ENCODE measurements around the gene SHMT1.
"Not testable (repeated sequence)": the region's sequence is repeated elsewhere in the genome, so short reads cannot be mapped to it uniquely, and the experiment has no call there.

Gene SHMT1

DNA sequence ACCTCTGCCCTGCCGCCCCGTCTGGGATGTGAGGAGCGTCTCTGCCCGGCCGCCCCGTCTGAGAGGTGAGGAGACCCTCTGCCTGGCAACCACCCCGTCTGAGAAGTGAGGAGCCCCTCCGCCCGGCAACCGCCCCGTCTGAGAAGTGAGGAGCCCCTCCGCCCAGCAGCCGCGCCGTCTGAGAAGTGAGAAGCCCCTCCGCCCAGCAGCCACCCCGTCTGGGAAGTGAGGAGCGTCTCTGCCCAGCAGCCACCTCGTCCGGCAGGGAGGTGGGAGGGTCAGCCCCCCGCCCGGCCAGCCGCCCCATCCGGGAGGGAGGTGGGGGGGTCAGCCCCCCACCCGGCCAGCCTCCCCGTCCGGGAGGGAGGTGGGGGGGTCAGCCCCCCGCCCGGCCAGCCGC, 65.3 kb downstream of the SHMT1 start:
- WGBS = no CpG with 5 or more reads among the region's 30 CpGs
- not testable (repeated sequence) for H3K14ac ChIP-seq (ENCODE audit: low read length in 2 of 2)

DNA sequence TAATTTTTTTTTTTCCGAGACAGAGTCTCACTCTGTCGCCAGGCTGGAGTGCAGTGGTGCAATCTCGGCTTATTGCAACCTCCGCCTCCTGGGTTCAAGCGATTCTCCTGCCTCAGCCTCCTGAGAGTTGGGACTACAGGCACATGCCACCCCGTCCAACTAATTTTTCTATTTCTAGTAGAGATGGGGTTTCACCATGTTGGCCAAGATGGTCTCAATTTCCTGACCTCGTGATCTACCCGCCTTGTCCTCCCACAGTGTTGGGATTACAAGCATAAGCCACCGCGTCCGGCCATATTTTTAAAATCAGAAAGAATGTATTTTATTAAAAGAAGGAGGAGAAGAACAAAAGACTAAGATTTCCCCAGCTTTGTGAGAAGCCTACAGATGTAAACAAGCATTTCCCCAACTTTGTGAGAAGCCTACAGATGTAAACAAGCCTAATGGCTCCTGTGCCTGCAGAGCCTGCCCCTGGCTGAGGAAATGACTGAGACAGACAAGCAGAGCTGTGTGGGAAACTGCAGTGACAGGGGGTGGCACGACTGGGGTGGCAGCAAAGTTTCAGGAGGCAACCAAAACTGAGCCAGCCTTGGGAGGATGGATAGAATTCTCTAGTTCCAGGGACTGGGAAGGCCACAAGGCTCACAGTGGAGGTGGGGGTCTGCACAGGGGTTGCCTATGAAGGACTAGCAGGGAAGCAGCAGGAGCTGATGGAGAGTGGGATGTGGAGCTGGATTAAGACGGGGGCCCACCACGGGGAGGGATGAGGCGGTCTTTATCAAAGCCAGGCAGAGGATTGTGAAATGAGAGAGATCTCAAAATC, 71.4 kb downstream of the SHMT1 start:
- no peak overlapping the region for H3K9ac ChIP-seq (ENCODE audit: low read length)
- no peak overlapping the region for H3K4me2 ChIP-seq (ENCODE audit: low read length, poor library complexity, severe bottlenecking)
- H2BK12ac ChIP-seq (ENCODE audit: low read length in 2 of 2) = no peak overlapping the region
- H3K14ac ChIP-seq (ENCODE audit: low read length in 2 of 2) = no peak overlapping the region
- no peak overlapping the region for H2AK5ac ChIP-seq (ENCODE audit: low read length, severe bottlenecking)
- H3K79me1 ChIP-seq (replicated peaks; ENCODE audit: low read length, poor library complexity, severe bottlenecking) = peaks cover 10% of the 10 kb centered on the region
- H4K8ac ChIP-seq (ENCODE audit: low read length) = no peak overlapping the region
- no peak overlapping the region for H3K4me3 ChIP-seq (ENCODE audit: insufficient read depth in 1 of 2, low read depth in 1 of 2, low read length in 2 of 2)
- no peak overlapping the region for H3K27ac ChIP-seq (ENCODE audit: low read length, poor library complexity, severe bottlenecking)
- no peak overlapping the region for H4K91ac ChIP-seq (ENCODE audit: low read length)
- WGBS = 97% methylated on average over 9 of the region's 15 CpGs
- no peak overlapping the region for H3K4ac ChIP-seq (ENCODE audit: low read depth in 1 of 2, low read length in 2 of 2)
- no peak overlapping the region for H2BK15ac ChIP-seq (ENCODE audit: low read depth, poor library complexity, severe bottlenecking)
- no peak overlapping the region for H2AFZ ChIP-seq (ENCODE audit: low read depth, low read length)
- H3K23ac ChIP-seq (ENCODE audit: low read length in 2 of 2) = no peak overlapping the region
- no peak overlapping the region for H2BK120ac ChIP-seq (ENCODE audit: low read depth, low read length)
- no peaks in the 10 kb centered on the region for H3K27me3 ChIP-seq (ENCODE audit: control insufficient read depth in 1 of 2, insufficient read depth in 1 of 2, low read length in 2 of 2)
- no peak for DNase-seq
- no peak overlapping the region for H2BK5ac ChIP-seq (ENCODE audit: low read depth, low read length, poor library complexity, severe bottlenecking)
- peaks cover 52 to 72% of the 10 kb centered on the region in 2 experiments for H3K36me3 ChIP-seq (ENCODE audit: control insufficient read depth in 1 of 2, insufficient read depth in 2 of 2, low read depth in 1 of 2, low read length in 2 of 2)
- no peaks in the 10 kb centered on the region for H3K9me3 ChIP-seq (ENCODE audit: control insufficient read depth, low read length)
- H3K18ac ChIP-seq (ENCODE audit: low read depth in 1 of 2, low read length in 2 of 2) = no peak overlapping the region
- no peaks in the 10 kb centered on the region for H3K4me1 ChIP-seq (ENCODE audit: control insufficient read depth, insufficient read depth, low read depth, low read length)

More for the DNA sequence above, 65.3 kb downstream of the SHMT1 start:
- not testable (repeated sequence) for H2BK12ac ChIP-seq (ENCODE audit: low read length in 2 of 2); H2AFZ ChIP-seq (ENCODE audit: low read depth, low read length); H3K79me1 ChIP-seq (replicated peaks; ENCODE audit: low read length, poor library complexity, severe bottlenecking); H3K4me1 ChIP-seq (ENCODE audit: control insufficient read depth, insufficient read depth, low read depth, low read length); H3K9me3 ChIP-seq (ENCODE audit: control insufficient read depth, low read length); H2BK15ac ChIP-seq (ENCODE audit: low read depth, poor library complexity, severe bottlenecking); H3K23ac ChIP-seq (ENCODE audit: low read length in 2 of 2); H2BK120ac ChIP-seq (ENCODE audit: low read depth, low read length); H3K4me3 ChIP-seq (ENCODE audit: insufficient read depth in 1 of 2, low read depth in 1 of 2, low read length in 2 of 2); H3K18ac ChIP-seq (ENCODE audit: low read depth in 1 of 2, low read length in 2 of 2); DNase-seq; H2BK5ac ChIP-seq (ENCODE audit: low read depth, low read length, poor library complexity, severe bottlenecking); H3K27me3 ChIP-seq (ENCODE audit: control insufficient read depth in 1 of 2, insufficient read depth in 1 of 2, low read length in 2 of 2); H3K27ac ChIP-seq (ENCODE audit: low read length, poor library complexity, severe bottlenecking); H3K9ac ChIP-seq (ENCODE audit: low read length); H4K8ac ChIP-seq (ENCODE audit: low read length); H3K4ac ChIP-seq (ENCODE audit: low read depth in 1 of 2, low read length in 2 of 2); H2AK5ac ChIP-seq (ENCODE audit: low read length, severe bottlenecking); H3K4me2 ChIP-seq (ENCODE audit: low read length, poor library complexity, severe bottlenecking); H4K91ac ChIP-seq (ENCODE audit: low read length)
- peaks cover 46 to 60% of the 10 kb centered on the region in 2 experiments for H3K36me3 ChIP-seq (ENCODE audit: control insufficient read depth in 1 of 2, insufficient read depth in 2 of 2, low read depth in 1 of 2, low read length in 2 of 2)

DNA sequence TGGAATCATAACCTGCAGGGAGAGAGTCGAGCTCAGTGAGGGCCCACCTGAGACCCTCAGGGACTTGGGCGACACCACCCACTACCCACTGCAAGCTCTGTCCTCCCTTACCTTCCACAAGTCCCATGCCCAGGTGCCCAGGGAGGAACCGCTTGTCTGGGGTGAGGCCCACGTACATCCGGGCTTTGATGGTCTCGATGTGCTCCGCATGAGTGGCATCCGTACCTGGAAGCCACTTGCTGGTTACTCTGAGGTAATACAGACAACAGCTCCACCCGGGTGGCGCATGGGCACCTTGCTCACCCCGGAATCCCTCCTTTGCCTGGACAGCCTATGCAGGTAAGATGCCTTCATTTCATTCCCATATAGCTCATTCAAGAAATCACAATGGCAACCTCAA, 78.1 kb downstream of the SHMT1 start:
- Histone ChIP-seq H3K9ac (ENCODE audit: low read length) (no peak overlapping the region), H3K79me1 (replicated peaks; ENCODE audit: low read length, poor library complexity, severe bottlenecking) (peaks cover 16% of the 10 kb centered on the region), H3K18ac (ENCODE audit: low read depth in 1 of 2, low read length in 2 of 2) (no peak overlapping the region), H2AK5ac (ENCODE audit: low read length, severe bottlenecking) (no peak overlapping the region), H3K27me3 (ENCODE audit: control insufficient read depth in 1 of 2, insufficient read depth in 1 of 2, low read length in 2 of 2) (no peaks in the 10 kb centered on the region), H4K91ac (ENCODE audit: low read length) (no peak overlapping the region), H3K4ac (ENCODE audit: low read depth in 1 of 2, low read length in 2 of 2) (no peak overlapping the region), H2BK120ac (ENCODE audit: low read depth, low read length) (no peak overlapping the region), H3K27ac (ENCODE audit: low read length, poor library complexity, severe bottlenecking) (no peak overlapping the region), H2BK12ac (ENCODE audit: low read length in 2 of 2) (no peak overlapping the region), H3K36me3 (ENCODE audit: control insufficient read depth in 1 of 2, insufficient read depth in 2 of 2, low read depth in 1 of 2, low read length in 2 of 2) (peaks cover 59 to 83% of the 10 kb centered on the region in 2 experiments), H3K14ac (ENCODE audit: low read length in 2 of 2) (no peak overlapping the region), H3K4me1 (ENCODE audit: control insufficient read depth, insufficient read depth, low read depth, low read length) (no peaks in the 10 kb centered on the region), H2AFZ (ENCODE audit: low read depth, low read length) (no peak overlapping the region), H3K23ac (ENCODE audit: low read length in 2 of 2) (no peak overlapping the region), H4K8ac (ENCODE audit: low read length) (no peak overlapping the region), H3K4me3 (ENCODE audit: insufficient read depth in 1 of 2, low read depth in 1 of 2, low read length in 2 of 2) (no peak overlapping the region), H3K9me3 (ENCODE audit: control insufficient read depth, low read length) (no peaks in the 10 kb centered on the region), H2BK5ac (ENCODE audit: low read depth, low read length, poor library complexity, severe bottlenecking) (no peak overlapping the region), H3K4me2 (ENCODE audit: low read length, poor library complexity, severe bottlenecking) (no peak overlapping the region), H2BK15ac (ENCODE audit: low read depth, poor library complexity, severe bottlenecking) (no peak overlapping the region)
- no peak for DNase-seq
- 97% methylated on average over 11 of the region's 11 CpGs for WGBS

DNA sequence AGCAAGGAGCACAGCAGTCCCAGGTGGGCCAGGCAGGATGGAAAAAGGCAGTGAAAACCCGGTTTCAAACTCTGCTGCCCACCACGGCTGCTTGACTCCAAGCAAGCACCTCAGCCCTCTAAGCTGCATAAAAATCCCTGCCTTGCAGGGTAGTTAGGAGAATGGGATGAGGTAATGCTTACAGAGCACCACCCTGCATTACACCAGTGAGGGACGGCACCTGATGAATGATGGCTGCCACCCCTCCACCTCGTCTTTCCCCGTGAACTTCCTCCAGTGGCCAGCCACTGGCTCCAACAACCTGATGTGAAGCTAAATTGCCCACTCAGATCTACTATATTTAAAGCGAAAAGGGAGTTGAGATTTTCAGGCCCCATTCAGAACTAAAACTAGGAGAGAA, 81.6 kb downstream of the SHMT1 start:
- Histone ChIP-seq H2BK15ac (ENCODE audit: low read depth, poor library complexity, severe bottlenecking) (no peak overlapping the region), H3K36me3 (ENCODE audit: control insufficient read depth in 1 of 2, insufficient read depth in 2 of 2, low read depth in 1 of 2, low read length in 2 of 2) (peaks cover 69 to 83% of the 10 kb centered on the region in 2 experiments), H3K4me2 (ENCODE audit: low read length, poor library complexity, severe bottlenecking) (no peak overlapping the region), H3K4me1 (ENCODE audit: control insufficient read depth, insufficient read depth, low read depth, low read length) (no peaks in the 10 kb centered on the region), H2AK5ac (ENCODE audit: low read length, severe bottlenecking) (no peak overlapping the region), H3K18ac (ENCODE audit: low read depth in 1 of 2, low read length in 2 of 2) (no peak overlapping the region), H3K27me3 (ENCODE audit: control insufficient read depth in 1 of 2, insufficient read depth in 1 of 2, low read length in 2 of 2) (no peaks in the 10 kb centered on the region), H3K4me3 (ENCODE audit: insufficient read depth in 1 of 2, low read depth in 1 of 2, low read length in 2 of 2) (no peak overlapping the region), H4K8ac (ENCODE audit: low read length) (no peak overlapping the region), H2BK120ac (ENCODE audit: low read depth, low read length) (no peak overlapping the region), H3K23ac (ENCODE audit: low read length in 2 of 2) (no peak overlapping the region), H2BK12ac (ENCODE audit: low read length in 2 of 2) (no peak overlapping the region), H4K91ac (ENCODE audit: low read length) (no peak overlapping the region), H3K79me1 (replicated peaks; ENCODE audit: low read length, poor library complexity, severe bottlenecking) (peaks cover 25% of the 10 kb centered on the region), H3K27ac (ENCODE audit: low read length, poor library complexity, severe bottlenecking) (no peak overlapping the region), H3K9ac (ENCODE audit: low read length) (no peak overlapping the region), H2AFZ (ENCODE audit: low read depth, low read length) (no peak overlapping the region), H3K9me3 (ENCODE audit: control insufficient read depth, low read length) (no peaks in the 10 kb centered on the region), H3K14ac (ENCODE audit: low read length in 2 of 2) (no peak overlapping the region), H3K4ac (ENCODE audit: low read depth in 1 of 2, low read length in 2 of 2) (no peak overlapping the region), H2BK5ac (ENCODE audit: low read depth, low read length, poor library complexity, severe bottlenecking) (no peak overlapping the region)
- no peak for DNase-seq
- WGBS = 96% methylated on average over 5 of the region's 6 CpGs

Measured in mesenchymal stem cell (in vitro differentiated cells and primary cell).